ENCODE data around the gene SIL1.
A peak's percentile ranks its signal among the peaks of the same experiment; 100 is the strongest.

The SIL1 gene

DNA sequence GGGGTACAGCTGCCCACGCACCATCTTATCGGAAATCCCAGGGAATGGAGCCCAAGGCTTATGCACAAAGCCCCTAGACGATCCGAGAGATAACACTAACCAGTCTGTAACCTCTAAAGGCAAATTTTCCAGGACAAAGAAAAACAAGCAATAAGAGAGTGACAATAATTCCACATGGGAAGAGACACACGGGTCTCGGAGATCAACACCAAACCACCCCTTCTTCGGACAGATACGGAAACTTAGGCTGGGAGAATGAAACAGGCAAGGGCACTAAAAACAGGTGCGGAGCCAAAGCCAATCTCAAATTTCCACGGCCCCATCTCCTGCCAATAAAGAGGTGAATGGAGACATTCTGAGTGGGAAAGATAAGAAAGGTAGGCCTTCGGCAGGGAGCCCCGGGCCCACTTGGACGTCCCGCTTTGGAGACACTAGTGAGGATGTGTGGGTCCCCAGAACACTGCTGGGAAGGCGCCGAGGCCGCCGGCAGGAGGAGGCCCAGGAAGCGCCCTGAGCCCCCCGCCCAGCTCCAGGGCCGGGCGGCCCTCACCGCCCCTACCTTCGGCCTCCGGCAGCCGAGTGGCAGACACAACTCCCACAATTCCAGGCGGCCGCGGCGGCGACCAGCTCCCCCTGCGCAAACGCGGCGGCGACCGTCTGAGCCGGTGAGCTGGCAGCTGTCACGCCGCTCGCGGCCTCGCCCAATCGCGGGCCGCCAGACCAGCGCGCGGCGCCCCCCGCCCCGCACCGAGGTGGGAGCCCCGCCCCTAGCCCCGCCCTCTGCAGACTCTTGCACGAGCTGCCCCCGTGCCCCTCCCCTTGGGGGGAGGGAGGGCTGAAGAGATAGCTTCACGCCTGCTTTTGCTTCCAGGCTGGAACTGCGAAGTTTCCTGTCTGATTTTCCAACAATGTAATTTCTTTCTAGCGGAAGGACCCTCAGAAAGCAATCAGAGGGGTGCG is at the start of gene SIL1:
Gene SIL1 (minus strand): TSS at position 659 of the 960 bp plus-strand sequence. CDS start 70,525 bp downstream, outside the sequence.
- peak; percentile 91 to 97 for DNase-seq (ENCODE audit: low read depth in 2 of 2)
- H3K4me3 ChIP-seq (replicated peaks in 1 of 2; ENCODE audit: low read depth in 2 of 2, low read length in 2 of 2) = peak within 1 kb of the TSS; percentile 70 to 75
- TF ChIP-seq, protein P1, sequence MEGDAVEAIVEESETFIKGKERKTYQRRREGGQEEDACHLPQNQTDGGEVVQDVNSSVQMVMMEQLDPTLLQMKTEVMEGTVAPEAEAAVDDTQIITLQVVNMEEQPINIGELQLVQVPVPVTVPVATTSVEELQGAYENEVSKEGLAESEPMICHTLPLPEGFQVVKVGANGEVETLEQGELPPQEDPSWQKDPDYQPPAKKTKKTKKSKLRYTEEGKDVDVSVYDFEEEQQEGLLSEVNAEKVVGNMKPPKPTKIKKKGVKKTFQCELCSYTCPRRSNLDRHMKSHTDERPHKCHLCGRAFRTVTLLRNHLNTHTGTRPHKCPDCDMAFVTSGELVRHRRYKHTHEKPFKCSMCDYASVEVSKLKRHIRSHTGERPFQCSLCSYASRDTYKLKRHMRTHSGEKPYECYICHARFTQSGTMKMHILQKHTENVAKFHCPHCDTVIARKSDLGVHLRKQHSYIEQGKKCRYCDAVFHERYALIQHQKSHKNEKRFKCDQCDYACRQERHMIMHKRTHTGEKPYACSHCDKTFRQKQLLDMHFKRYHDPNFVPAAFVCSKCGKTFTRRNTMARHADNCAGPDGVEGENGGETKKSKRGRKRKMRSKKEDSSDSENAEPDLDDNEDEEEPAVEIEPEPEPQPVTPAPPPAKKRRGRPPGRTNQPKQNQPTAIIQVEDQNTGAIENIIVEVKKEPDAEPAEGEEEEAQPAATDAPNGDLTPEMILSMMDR (IDR thresholded peaks at IDR 0.05; ENCODE audit: low read depth, low read length) = no peak

GRCh38 chr5:139246394-139246793 is 48.2 kb upstream of the SIL1 start:
- no peak overlapping the region for H3K4me3 ChIP-seq (replicated peaks in 1 of 2; ENCODE audit: low read depth in 2 of 2, low read length in 2 of 2)
- peak; percentile 56 to 61 for DNase-seq (ENCODE audit: low read depth in 2 of 2)
- TF ChIP-seq, protein P1 (IDR thresholded peaks at IDR 0.05; ENCODE audit: low read depth, low read length) = peak; percentile 1

DNA sequence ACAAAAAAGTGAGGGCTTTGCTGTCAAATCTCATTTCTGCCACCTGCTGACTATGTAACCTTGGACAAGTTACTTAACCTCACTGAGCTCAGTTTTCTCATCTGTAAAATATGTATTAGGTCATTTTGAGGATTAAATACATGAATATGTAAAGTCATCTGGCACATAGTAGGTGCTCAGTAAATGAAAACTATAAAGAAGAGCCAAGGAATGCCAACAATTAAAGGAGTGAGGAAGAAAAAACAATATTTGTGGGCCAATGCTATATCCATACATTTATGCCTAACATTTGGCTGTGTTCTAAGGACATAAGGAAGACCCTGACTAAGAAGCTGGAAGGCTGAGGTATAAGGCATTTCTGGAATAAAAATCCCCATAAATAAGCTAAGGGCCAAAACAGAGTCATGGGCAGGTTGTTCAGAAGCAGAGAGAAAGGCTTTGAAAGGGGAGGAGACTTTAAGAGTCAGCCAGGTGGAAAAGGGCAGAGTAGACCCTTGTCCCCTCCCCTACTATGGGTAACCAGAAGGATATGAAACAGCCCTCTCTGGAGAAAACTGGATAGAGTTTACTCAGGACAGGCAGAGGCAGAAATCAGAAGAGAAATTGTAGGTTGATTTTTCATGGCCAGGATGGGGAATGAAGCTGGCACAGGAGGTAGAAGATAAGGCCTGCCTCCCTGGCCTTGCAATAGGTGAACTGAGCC is 47.6 kb upstream of the SIL1 start:
- DNase-seq (ENCODE audit: low read depth in 2 of 2) = peak in 1 of 2 donors; percentile 26
- TF ChIP-seq, protein P1 (IDR thresholded peaks at IDR 0.05; ENCODE audit: low read depth, low read length) = no peak
- no peak overlapping the region for H3K4me3 ChIP-seq (replicated peaks in 1 of 2; ENCODE audit: low read depth in 2 of 2, low read length in 2 of 2)

- TF ChIP-seq, protein P1 (IDR thresholded peaks at IDR 0.05; ENCODE audit: low read depth, low read length) = no peak
- peak in 1 of 2 donors; percentile 51 for DNase-seq (ENCODE audit: low read depth in 2 of 2)
- H3K4me3 ChIP-seq (replicated peaks in 1 of 2; ENCODE audit: low read depth in 2 of 2, low read length in 2 of 2) = no peak overlapping the region
These were observed 45.3 kb upstream of the SIL1 start for GRCh38 chr5:139243425-139243970.

GRCh38 chr5:139241139-139241538 is 43.0 kb upstream of the SIL1 start:
- no peak for DNase-seq (ENCODE audit: low read depth in 2 of 2)
- H3K4me3 ChIP-seq (replicated peaks in 1 of 2; ENCODE audit: low read depth in 2 of 2, low read length in 2 of 2) = no peak overlapping the region
- TF ChIP-seq, protein P1 (IDR thresholded peaks at IDR 0.05; ENCODE audit: low read depth, low read length) = no peak

GRCh38 chr5:139236479-139236878 is 38.3 kb upstream of the SIL1 start:
- TF ChIP-seq, protein P1 (IDR thresholded peaks at IDR 0.05; ENCODE audit: low read depth, low read length) = no peak
- no peak overlapping the region for H3K4me3 ChIP-seq (replicated peaks in 1 of 2; ENCODE audit: low read depth in 2 of 2, low read length in 2 of 2)
- DNase-seq (ENCODE audit: low read depth in 2 of 2) = no peak
